H1 (cell line): ENCODE measurements around the gene CNOT6. TPM values are rescaled to one million over a fixed set of nuclear protein-coding genes. Genes with fewer than 3 reads are reported as not detected.

Experiments used
- CTCF ChIA-PET: fragments of 300-600 bp; sonication (Branson Sonifier 250); formaldehyde crosslinking; loops from one replicate; lab custom pipeline; 2021; ENCODE audit not compliant: partially characterized antibody; lab: Charles Lee
- POLR2A ChIA-PET: fragments of 300-600 bp; sonication (Branson Sonifier 250); formaldehyde crosslinking; loops from one replicate; lab custom pipeline; 2021; ENCODE audit warnings: inconsistent platforms; ENCODE audit not compliant: partially characterized antibody; lab: Charles Lee
- DNase-seq, 2 experiments: peaks; one replicate each; pipeline versions ENCODE4 v3.0.0 to v3.0.0-alpha.2; 2010 to 2022; ENCODE audit warnings: low spot score in 2 of 2, low read depth in 1 of 2, mixed read lengths in 1 of 2
- FAIRE-seq: peaks from 2 replicates; lab custom pipeline; 2011; peaks lifted over from hg19 to GRCh38; lab: Jason Lieb, UNC
- H2AFZ ChIP-seq: 2 replicates; pipeline ENCODE4 v1.8.1; 2012; ENCODE audit warnings: low read length, inconsistent platforms
- H2AK5ac ChIP-seq: 2 replicates; pipeline ENCODE4 v1.6.1; 2013; ENCODE audit warnings: low read depth, low read length
- H2BK120ac ChIP-seq: replicated peaks from 2 replicates; pipeline ENCODE3; 2013; ENCODE audit warnings: low read depth, low read length, inconsistent platforms
- H2BK12ac ChIP-seq: 2 replicates; pipeline ENCODE4 v1.6.1; 2013; ENCODE audit warnings: low read depth, low read length
- H2BK15ac ChIP-seq: 2 replicates; pipeline ENCODE4 v1.6.1; 2013; ENCODE audit warnings: low read length
- H2BK20ac ChIP-seq: 2 replicates; pipeline ENCODE4 v1.6.1; 2013; ENCODE audit warnings: low read length
- H2BK5ac ChIP-seq: 2 replicates; pipeline ENCODE4 v1.6.1; 2013; ENCODE audit warnings: low read depth, low read length
- H3K14ac ChIP-seq: 2 replicates; pipeline ENCODE4 v1.6.1; 2013; ENCODE audit warnings: inconsistent platforms; ENCODE audit not compliant: insufficient read length
- H3K18ac ChIP-seq: 2 replicates; pipeline ENCODE4 v1.6.1; 2013; ENCODE audit warnings: low read length; ENCODE audit errors: extremely low read depth
- H3K23ac ChIP-seq: 2 replicates; pipeline ENCODE4 v1.6.1; 2013; ENCODE audit warnings: inconsistent platforms; ENCODE audit not compliant: insufficient read length
- H3K23me2 ChIP-seq: 2 replicates; pipeline ENCODE4 v1.6.1; 2013; ENCODE audit warnings: low read depth, low read length
- H3K27ac ChIP-seq: 2 replicates; pipeline ENCODE4 v1.6.1; 2011; ENCODE audit warnings: low read depth, low read length, inconsistent platforms
- H3K27me3 ChIP-seq, 4 experiments: replicated peaks in 1 of 4; 1 replicate in 1 of 4; 2 replicates in 3 of 4; pipeline versions ENCODE4 v1.6.1 to v1.8.1; 2011 to 2013; ENCODE audit warnings: low read length in 3 of 4, mild to moderate bottlenecking in 3 of 4, inconsistent platforms in 2 of 4, mixed read lengths in 2 of 4, moderate library complexity in 1 of 4; ENCODE audit not compliant: control insufficient read depth in 3 of 4, insufficient read depth in 3 of 4; ENCODE audit errors: extremely low read depth in 1 of 4
- H3K36me3 ChIP-seq, 4 experiments: 2 replicates each; pipeline versions ENCODE4 v1.6.1 to v1.8.1; 2011 to 2013; ENCODE audit warnings: mild to moderate bottlenecking in 4 of 4, low read length in 3 of 4, moderate library complexity in 2 of 4, control low read depth in 1 of 4, inconsistent platforms in 1 of 4; ENCODE audit not compliant: insufficient read depth in 4 of 4, control insufficient read depth in 2 of 4
- H3K4ac ChIP-seq: replicated peaks from 2 replicates; pipeline ENCODE3; 2013; ENCODE audit warnings: low read length, low read depth, mixed read lengths, inconsistent platforms; ENCODE audit not compliant: insufficient read length
- H3K4me1 ChIP-seq, 4 experiments: replicated peaks in 1 of 4; 1 replicate in 1 of 4; 2 replicates in 3 of 4; pipeline versions ENCODE4 v1.6.1 to v1.8.1; 2011 to 2013; ENCODE audit warnings: low read length in 3 of 4, inconsistent platforms in 2 of 4, mixed read lengths in 1 of 4; ENCODE audit not compliant: insufficient read depth in 4 of 4, control insufficient read depth in 3 of 4
- H3K4me2 ChIP-seq, 2 experiments: 2 replicates each; pipeline versions ENCODE4 v1.6.1 to v1.8.1; 2011 to 2013; ENCODE audit warnings: low read depth in 2 of 2, low read length in 2 of 2, control low read depth in 1 of 2, inconsistent platforms in 1 of 2, mild to moderate bottlenecking in 1 of 2; ENCODE audit not compliant: insufficient read depth in 1 of 2
- H3K4me3 ChIP-seq, 4 experiments: fragments of 200-600, 300-600 bp in 1 of 4; sonication (generic), shearing (Covaris generic), sonication (Bioruptor Twin) in 1 of 4; 2 replicates each; pipeline versions ENCODE4 v1.5.1 to v1.8.1; 2011 to 2016; ENCODE audit warnings: low read length in 4 of 4, low read depth in 3 of 4, control low read depth in 2 of 4, inconsistent platforms in 2 of 4, mild to moderate bottlenecking in 2 of 4, mixed read lengths in 1 of 4, moderate library complexity in 1 of 4; ENCODE audit not compliant: insufficient read depth in 2 of 4; ENCODE audit errors: extremely low read depth in 1 of 4
- H3K56ac ChIP-seq: replicated peaks from 2 replicates; pipeline ENCODE3; 2013; ENCODE audit warnings: low read depth, mild to moderate bottlenecking, mixed read lengths, low read length, inconsistent platforms; ENCODE audit not compliant: insufficient read length
- H3K79me1 ChIP-seq: 2 replicates; pipeline ENCODE4 v1.6.1; 2013; ENCODE audit warnings: low read depth, low read length, control low read depth
- H3K79me2 ChIP-seq, 2 experiments: 2 replicates each; pipeline versions ENCODE4 v1.6.1 to v1.8.1; 2012 to 2013; ENCODE audit warnings: low read length in 2 of 2, mild to moderate bottlenecking in 2 of 2, inconsistent platforms in 1 of 2; ENCODE audit not compliant: insufficient read depth in 2 of 2, control insufficient read depth in 1 of 2
- H3K9ac ChIP-seq, 4 experiments: replicated peaks in 1 of 4; 1 replicate in 1 of 4; 2 replicates in 3 of 4; pipeline versions ENCODE4 v1.6.1 to v1.8.1; 2011 to 2013; ENCODE audit warnings: low read depth in 3 of 4, low read length in 3 of 4, control low read depth in 2 of 4, mild to moderate bottlenecking in 2 of 4, moderate library complexity in 2 of 4, inconsistent platforms in 1 of 4; ENCODE audit errors: extremely low read depth in 1 of 4
- H3K9me3 ChIP-seq, 2 experiments: 2 replicates each; pipeline versions ENCODE4 v1.6.1 to v1.8.1; 2012 to 2013; ENCODE audit warnings: mild to moderate bottlenecking in 2 of 2, moderate library complexity in 2 of 2, control low read depth in 1 of 2, inconsistent platforms in 1 of 2, low read depth in 1 of 2, low read length in 1 of 2, mixed read lengths in 1 of 2; ENCODE audit not compliant: insufficient read depth in 2 of 2
- H4K20me1 ChIP-seq, 2 experiments: replicated peaks in 1 of 2; 2 replicates each; pipeline versions ENCODE3 to v1.8.1; 2011 to 2013; ENCODE audit warnings: inconsistent platforms in 2 of 2, low read length in 2 of 2, mild to moderate bottlenecking in 1 of 2; ENCODE audit not compliant: insufficient read depth in 2 of 2, control insufficient read depth in 1 of 2
- H4K5ac ChIP-seq: 2 replicates; pipeline ENCODE4 v1.6.1; 2013; ENCODE audit warnings: low read length, low read depth, mixed read lengths, inconsistent platforms; ENCODE audit not compliant: insufficient read length
- H4K8ac ChIP-seq: 2 replicates; pipeline ENCODE4 v1.8.0; 2013; ENCODE audit warnings: mild to moderate bottlenecking, moderate library complexity, low read length, inconsistent platforms; ENCODE audit not compliant: insufficient read depth; ENCODE audit errors: extremely low read depth
- H4K91ac ChIP-seq: replicated peaks from 2 replicates; pipeline ENCODE3; 2013; ENCODE audit warnings: low read length, mixed read lengths, inconsistent platforms; ENCODE audit not compliant: insufficient read length
- JUND ChIP-seq: IDR thresholded peaks from 2 replicates; pipeline ENCODE4 v1.6.1; 2011; ENCODE audit warnings: mild to moderate bottlenecking, improper control_type of control experiment, low read length
- POLR2A ChIP-seq, 2 experiments: IDR thresholded peaks; 1 replicate in 1 of 2; 2 replicates in 1 of 2; pipeline ENCODE4 v1.6.1; 2011; ENCODE audit warnings: low read depth in 2 of 2, low read length in 2 of 2, mild to moderate bottlenecking in 2 of 2; ENCODE audit errors: control extremely low read depth in 1 of 2
- SP2 ChIP-seq: IDR thresholded peaks from 2 replicates; pipeline ENCODE4 v1.6.1; 2012; ENCODE audit warnings: mild to moderate bottlenecking, low read length, inconsistent platforms
- YY1 ChIP-seq: IDR thresholded peaks from 2 replicates; pipeline ENCODE4 v1.6.1; 2011; ENCODE audit warnings: low read depth, mild to moderate bottlenecking, low read length
- WGBS, 2 experiments: shearing (Covaris generic) in 1 of 2; methylation state at CpG; one replicate each; pipeline versions ENCODE4 v1.1.6 to v1.1.7; 2013 to 2015; ENCODE audit warnings: low lambda C conversion rate in 2 of 2, mixed read lengths in 2 of 2, inconsistent platforms in 1 of 2, low coverage in 1 of 2, missing lambda C conversion rate in 1 of 2; ENCODE audit not compliant: insufficient replicate concordance in 2 of 2, insufficient coverage in 1 of 2, insufficient read length in 1 of 2; ENCODE audit errors: extremely low coverage in 1 of 2, missing lambda C conversion rate in 1 of 2; 5-methylcytosine and 5-hydroxymethylcytosine counted together
- polyA plus RNA-seq, 7 experiments: library from polyadenylated mRNA; depleted of rRNA in 3 of 7; stranded (reverse) in 5 of 7; unstranded in 2 of 7; fragments of >200 nt in 5 of 7; fragments of 200-250 nt in 2 of 7; gene quantifications; 1 replicate in 5 of 7; 2 replicates in 1 of 7; 4 replicates in 1 of 7; pipeline versions ENCODE4 v1.2.1 to v1.2.3, GENCODE V29; 2011 to 2013; ENCODE audit warnings: missing spikeins in 2 of 7, mixed read lengths in 2 of 7
- total RNA-seq: library from RNA; stranded (reverse); fragmentation: NEBNext Ultra II Directional; extraction: Animal tissue kit (Norgen Biotek cat#: 25700); gene quantifications from 2 replicates; pipeline ENCODE4 v1.2.1, GENCODE V29; 2021

CNOT6 gene
- total and polyA plus RNA-seq, 2 of the 8 experiments (the other 6 are each of a cell fraction or from before 2014, with no cell fraction given) = 10.7 to 45.4 TPM

- Histone ChIP-seq H4K5ac (no peak overlapping the region), H4K20me1 (peaks cover 0 to 1% of the 10 kb centered on the region in 2 experiments), H3K56ac (no peak overlapping the region), H3K4ac (no peak overlapping the region), H2BK20ac (no peak overlapping the region), H3K79me1 (no peaks in the 10 kb centered on the region), H3K9ac (no peak overlapping the region), H3K14ac (no peak overlapping the region), H2BK120ac (no peak overlapping the region), H4K8ac (no peak overlapping the region), H3K18ac (no peak overlapping the region), H2AFZ (no peak overlapping the region), H3K9me3 (no peaks in the 10 kb centered on the region), H4K91ac (no peak overlapping the region), H2BK15ac (no peak overlapping the region), H2BK5ac (no peak overlapping the region), H3K27me3 (peaks cover 0 to 5% (median 2%) of the 10 kb centered on the region in 4 experiments; a peak in 4 of 7 replicates), H3K4me3 (no peak overlapping the region), H3K23ac (no peak overlapping the region), H3K36me3 (no peaks in the 10 kb centered on the region), H3K23me2 (no peaks in the 10 kb centered on the region), H2AK5ac (no peak overlapping the region), H3K79me2 (no peaks in the 10 kb centered on the region), H2BK12ac (no peak overlapping the region), H3K4me1 (peaks cover 0 to 3% (median 0%) of the 10 kb centered on the region in 4 experiments; a peak in 1 of 7 replicates), H3K27ac (no peak overlapping the region), H3K4me2 (no peak overlapping the region)
- CTCF ChIA-PET = interaction anchor here (0.6 kb wide), 1 partner anchor 104 kb away, joined by 3 read pairs; no protein-coding TSS in a partner anchor
- FAIRE-seq (no peak), DNase-seq (no peak)
- WGBS, 2 experiments = 75% methylated on average over 2 of the region's 2 CpGs; no CpG with 5 or more reads in 1 of the 2 experiments
- POLR2A ChIA-PET = no interaction called here
- no peak for TF ChIP-seq JUND
- TF ChIP-seq YY1 = no peak
- TF ChIP-seq POLR2A (IDR thresholded peaks at IDR 0.05; ENCODE audit: control extremely low read depth in 1 of 2, low read depth in 2 of 2, low read length in 2 of 2) = no peak
- no peak for TF ChIP-seq SP2
Observed at GRCh38 chr5:180583738-180584137, 89.6 kb downstream of the CNOT6 start.
